SK-N-SH (cell line): ENCODE data around the gene FGF22.

Source experiments
- ELF1 ChIP-seq: IDR thresholded peaks from 2 replicates; pipeline ENCODE4 v1.4.0; 2012
- EP300 ChIP-seq, 2 experiments: IDR thresholded peaks; 2 replicates each; pipeline versions ENCODE4 v1.4.0 to v1.6.1; 2012; ENCODE audit warnings: borderline replicate concordance in 1 of 2, low read depth in 1 of 2, low read length in 1 of 2
- GABPA ChIP-seq: IDR thresholded peaks from 2 replicates; pipeline ENCODE4 v1.4.0; 2012; ENCODE audit warnings: low read depth, mild to moderate bottlenecking
- JUND ChIP-seq: IDR thresholded peaks from 2 replicates; pipeline ENCODE4 v1.4.0; 2012
- NRF1 ChIP-seq: IDR thresholded peaks from 2 replicates; pipeline ENCODE4 v1.6.1; 2012; ENCODE audit warnings: low read depth, mild to moderate bottlenecking, low read length
- POLR2AphosphoS5 ChIP-seq: IDR thresholded peaks from 2 replicates; pipeline ENCODE4 v1.6.1; 2012; ENCODE audit warnings: low read depth, low read length
- RAD21 ChIP-seq: IDR thresholded peaks from 2 replicates; pipeline ENCODE4 v1.6.1; 2012; ENCODE audit warnings: mild to moderate bottlenecking, low read length
- RFX5 ChIP-seq: IDR thresholded peaks from 2 replicates; pipeline ENCODE4 v1.6.1; 2012; ENCODE audit warnings: mild to moderate bottlenecking, improper control_type of control experiment, low read length
- TCF12 ChIP-seq: IDR thresholded peaks from 2 replicates; pipeline ENCODE4 v1.4.0; 2012
- USF1 ChIP-seq: IDR thresholded peaks from 2 replicates; pipeline ENCODE4 v1.4.0; 2012; ENCODE audit warnings: low read depth, borderline replicate concordance
- ZBTB33 ChIP-seq: IDR thresholded peaks from 2 replicates; pipeline ENCODE4 v1.4.0; 2012; ENCODE audit warnings: low read depth, borderline replicate concordance
- TF ChIP-seq, protein P1 (sequence below): fragments of 200-600 bp; sonication (generic); IDR thresholded peaks from 2 replicates; pipeline ENCODE4 v1.6.1; 2017; ENCODE audit warnings: antibody characterized with exemption, mild to moderate bottlenecking, moderate library complexity
- TF ChIP-seq, protein P2 (sequence below): IDR thresholded peaks from 2 replicates; pipeline ENCODE4 v1.6.1; 2012; ENCODE audit warnings: mild to moderate bottlenecking, low read depth, low read length, moderate library complexity
- TF ChIP-seq, protein P3 (sequence below): IDR thresholded peaks from 2 replicates; pipeline ENCODE4 v1.4.0; 2012; ENCODE audit warnings: low read depth

GRCh38 chr19:648305-648704 lies 8.6 kb downstream of the FGF22 start:
- TF ChIP-seq, protein P1, sequence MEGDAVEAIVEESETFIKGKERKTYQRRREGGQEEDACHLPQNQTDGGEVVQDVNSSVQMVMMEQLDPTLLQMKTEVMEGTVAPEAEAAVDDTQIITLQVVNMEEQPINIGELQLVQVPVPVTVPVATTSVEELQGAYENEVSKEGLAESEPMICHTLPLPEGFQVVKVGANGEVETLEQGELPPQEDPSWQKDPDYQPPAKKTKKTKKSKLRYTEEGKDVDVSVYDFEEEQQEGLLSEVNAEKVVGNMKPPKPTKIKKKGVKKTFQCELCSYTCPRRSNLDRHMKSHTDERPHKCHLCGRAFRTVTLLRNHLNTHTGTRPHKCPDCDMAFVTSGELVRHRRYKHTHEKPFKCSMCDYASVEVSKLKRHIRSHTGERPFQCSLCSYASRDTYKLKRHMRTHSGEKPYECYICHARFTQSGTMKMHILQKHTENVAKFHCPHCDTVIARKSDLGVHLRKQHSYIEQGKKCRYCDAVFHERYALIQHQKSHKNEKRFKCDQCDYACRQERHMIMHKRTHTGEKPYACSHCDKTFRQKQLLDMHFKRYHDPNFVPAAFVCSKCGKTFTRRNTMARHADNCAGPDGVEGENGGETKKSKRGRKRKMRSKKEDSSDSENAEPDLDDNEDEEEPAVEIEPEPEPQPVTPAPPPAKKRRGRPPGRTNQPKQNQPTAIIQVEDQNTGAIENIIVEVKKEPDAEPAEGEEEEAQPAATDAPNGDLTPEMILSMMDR, result no peak
- TF ChIP-seq POLR2AphosphoS5 (no peak), RFX5 (no peak), EP300 (IDR thresholded peaks at IDR 0.05; ENCODE audit: borderline replicate concordance in 1 of 2, low read depth in 1 of 2, low read length in 1 of 2) (no peak), NRF1 (no peak), TCF12 (no peak), ELF1 (no peak), GABPA (no peak), ZBTB33 (no peak), JUND (no peak), USF1 (no peak), RAD21 (no peak)
- TF ChIP-seq, protein P2, sequence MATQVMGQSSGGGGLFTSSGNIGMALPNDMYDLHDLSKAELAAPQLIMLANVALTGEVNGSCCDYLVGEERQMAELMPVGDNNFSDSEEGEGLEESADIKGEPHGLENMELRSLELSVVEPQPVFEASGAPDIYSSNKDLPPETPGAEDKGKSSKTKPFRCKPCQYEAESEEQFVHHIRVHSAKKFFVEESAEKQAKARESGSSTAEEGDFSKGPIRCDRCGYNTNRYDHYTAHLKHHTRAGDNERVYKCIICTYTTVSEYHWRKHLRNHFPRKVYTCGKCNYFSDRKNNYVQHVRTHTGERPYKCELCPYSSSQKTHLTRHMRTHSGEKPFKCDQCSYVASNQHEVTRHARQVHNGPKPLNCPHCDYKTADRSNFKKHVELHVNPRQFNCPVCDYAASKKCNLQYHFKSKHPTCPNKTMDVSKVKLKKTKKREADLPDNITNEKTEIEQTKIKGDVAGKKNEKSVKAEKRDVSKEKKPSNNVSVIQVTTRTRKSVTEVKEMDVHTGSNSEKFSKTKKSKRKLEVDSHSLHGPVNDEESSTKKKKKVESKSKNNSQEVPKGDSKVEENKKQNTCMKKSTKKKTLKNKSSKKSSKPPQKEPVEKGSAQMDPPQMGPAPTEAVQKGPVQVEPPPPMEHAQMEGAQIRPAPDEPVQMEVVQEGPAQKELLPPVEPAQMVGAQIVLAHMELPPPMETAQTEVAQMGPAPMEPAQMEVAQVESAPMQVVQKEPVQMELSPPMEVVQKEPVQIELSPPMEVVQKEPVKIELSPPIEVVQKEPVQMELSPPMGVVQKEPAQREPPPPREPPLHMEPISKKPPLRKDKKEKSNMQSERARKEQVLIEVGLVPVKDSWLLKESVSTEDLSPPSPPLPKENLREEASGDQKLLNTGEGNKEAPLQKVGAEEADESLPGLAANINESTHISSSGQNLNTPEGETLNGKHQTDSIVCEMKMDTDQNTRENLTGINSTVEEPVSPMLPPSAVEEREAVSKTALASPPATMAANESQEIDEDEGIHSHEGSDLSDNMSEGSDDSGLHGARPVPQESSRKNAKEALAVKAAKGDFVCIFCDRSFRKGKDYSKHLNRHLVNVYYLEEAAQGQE, result no peak
- TF ChIP-seq, protein P3, sequence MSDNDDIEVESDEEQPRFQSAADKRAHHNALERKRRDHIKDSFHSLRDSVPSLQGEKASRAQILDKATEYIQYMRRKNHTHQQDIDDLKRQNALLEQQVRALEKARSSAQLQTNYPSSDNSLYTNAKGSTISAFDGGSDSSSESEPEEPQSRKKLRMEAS, result no peak
